Natural killer cell (primary cell): Measurements from ENCODE around the gene EXOC6B. TPM values are rescaled to one million over a fixed set of nuclear protein-coding genes. Genes with fewer than 3 reads are reported as not detected.

Source experiments
- ATAC-seq, 3 donors: fragments of 150-1000 bp in 2 of 3; fragments of 200-7000 bp in 1 of 3; cut with Tn5 transposase; 1 replicate in 1 of 3; 2 replicates in 2 of 3; pipeline ENCODE4 v1.10.0; 2021; ENCODE audit warnings: mild to moderate bottlenecking in 2 of 3, moderate library complexity in 2 of 3
- DNase-seq, 2 donors: peaks; one replicate each; pipeline versions ENCODE4 v3.0.0 to v3.0.0-alpha.2; 2013 to 2021; ENCODE audit warnings: mixed read lengths in 1 of 2
- H3K27ac ChIP-seq: one replicate; pipeline ENCODE4 v1.5.1; 2013; ENCODE audit warnings: mild to moderate bottlenecking, low read length
- H3K27me3 ChIP-seq: one replicate; pipeline ENCODE4 v1.6.1; 2013; ENCODE audit warnings: low read length; ENCODE audit not compliant: control insufficient read depth, insufficient read depth
- H3K36me3 ChIP-seq: one replicate; pipeline ENCODE4 v1.6.1; 2013; ENCODE audit warnings: low read length; ENCODE audit not compliant: control insufficient read depth, insufficient read depth
- H3K4me1 ChIP-seq: one replicate; pipeline ENCODE4 v1.6.1; 2013; ENCODE audit warnings: low read length; ENCODE audit not compliant: control insufficient read depth, insufficient read depth
- H3K4me3 ChIP-seq: one replicate; pipeline ENCODE4 v1.5.1; 2013; ENCODE audit warnings: low read length
- H3K9me3 ChIP-seq: one replicate; pipeline ENCODE4 v1.6.1; 2013; ENCODE audit warnings: low read length; ENCODE audit not compliant: control insufficient read depth, insufficient read depth
- H3K27ac Mint-ChIP-seq, 2 donors: one replicate each; pipeline ENCODE4 v1.8.0; 2022; ENCODE audit warnings: mild to moderate bottlenecking in 2 of 2, mixed read lengths in 2 of 2, moderate library complexity in 1 of 2
- H3K27me3 Mint-ChIP-seq, 2 donors: one replicate each; pipeline ENCODE4 v1.8.0; 2022; ENCODE audit warnings: low read depth in 2 of 2, mixed read lengths in 2 of 2
- H3K36me3 Mint-ChIP-seq: one replicate; pipeline ENCODE4 v1.8.0; 2022; ENCODE audit warnings: mixed read lengths
- H3K4me1 Mint-ChIP-seq, 2 donors: one replicate each; pipeline ENCODE4 v1.8.0; 2022; ENCODE audit warnings: mixed read lengths in 2 of 2
- H3K4me3 Mint-ChIP-seq: one replicate; pipeline ENCODE4 v1.8.0; 2022; ENCODE audit warnings: mild to moderate bottlenecking, moderate library complexity, mixed read lengths
- H3K9me3 Mint-ChIP-seq, 2 donors: one replicate each; pipeline ENCODE4 v1.8.0; 2022; ENCODE audit warnings: mixed read lengths in 2 of 2
- WGBS: methylation state at CpG from one replicate; pipeline ENCODE4 v1.1.7; 2013; ENCODE audit warnings: missing lambda C conversion rate; ENCODE audit not compliant: insufficient coverage; 5-methylcytosine and 5-hydroxymethylcytosine counted together
- intact Hi-C: fragments of 100-400 bp; cut with micrococcal nuclease; formaldehyde crosslinking; loops from one replicate; pipeline ENCODE4 v1.14.2; 2022
- total RNA-seq, 4 donors: library from RNA; stranded (reverse); fragments of 120-200 nt in 1 of 4; gene quantifications; one replicate each; pipeline versions ENCODE4 v1.2.3 to v1.2.4, GENCODE V29; 2013 to 2022
- TF ChIP-seq, protein P1 (sequence below): fragments of 200-600 bp; IDR thresholded peaks from one replicate; pipeline ENCODE4 v1.8.0; 2022; ENCODE audit warnings: antibody characterized with exemption

Gene EXOC6B
- total RNA-seq, 3 donors from 2014 or later (not counting 1 experiment from before 2014, with no cell fraction given): 16.6 to 17.2 (median 17.1) TPM

DNA sequence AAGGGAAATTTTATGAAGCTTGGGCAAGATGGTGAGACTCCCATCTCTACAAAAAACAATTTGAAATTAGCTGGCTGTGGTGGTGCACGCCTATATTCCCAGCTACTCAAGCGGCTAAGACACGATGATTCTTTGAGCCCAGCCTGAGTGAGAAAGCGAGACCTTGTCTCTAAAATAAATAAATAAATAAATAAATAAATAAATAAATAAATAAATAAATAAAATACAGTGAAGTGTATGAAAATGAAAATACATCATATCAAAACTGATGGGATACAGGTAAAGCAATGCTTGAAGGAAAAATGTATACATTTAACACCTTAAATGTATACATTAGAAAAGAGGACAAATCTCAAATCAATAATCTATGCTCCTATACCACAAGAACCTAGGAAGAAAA, 15.7 kb downstream of the EXOC6B start:
- H3K27ac Mint-ChIP-seq: no peak overlapping the region
- no peaks in the 10 kb centered on the region for H3K36me3 ChIP-seq
- H3K4me1 ChIP-seq: no peaks in the 10 kb centered on the region
- no peak for ATAC-seq
- TF ChIP-seq, protein P1, sequence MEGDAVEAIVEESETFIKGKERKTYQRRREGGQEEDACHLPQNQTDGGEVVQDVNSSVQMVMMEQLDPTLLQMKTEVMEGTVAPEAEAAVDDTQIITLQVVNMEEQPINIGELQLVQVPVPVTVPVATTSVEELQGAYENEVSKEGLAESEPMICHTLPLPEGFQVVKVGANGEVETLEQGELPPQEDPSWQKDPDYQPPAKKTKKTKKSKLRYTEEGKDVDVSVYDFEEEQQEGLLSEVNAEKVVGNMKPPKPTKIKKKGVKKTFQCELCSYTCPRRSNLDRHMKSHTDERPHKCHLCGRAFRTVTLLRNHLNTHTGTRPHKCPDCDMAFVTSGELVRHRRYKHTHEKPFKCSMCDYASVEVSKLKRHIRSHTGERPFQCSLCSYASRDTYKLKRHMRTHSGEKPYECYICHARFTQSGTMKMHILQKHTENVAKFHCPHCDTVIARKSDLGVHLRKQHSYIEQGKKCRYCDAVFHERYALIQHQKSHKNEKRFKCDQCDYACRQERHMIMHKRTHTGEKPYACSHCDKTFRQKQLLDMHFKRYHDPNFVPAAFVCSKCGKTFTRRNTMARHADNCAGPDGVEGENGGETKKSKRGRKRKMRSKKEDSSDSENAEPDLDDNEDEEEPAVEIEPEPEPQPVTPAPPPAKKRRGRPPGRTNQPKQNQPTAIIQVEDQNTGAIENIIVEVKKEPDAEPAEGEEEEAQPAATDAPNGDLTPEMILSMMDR: no peak
- H3K27ac ChIP-seq: no peak overlapping the region
- no peaks in the 10 kb centered on the region for H3K27me3 Mint-ChIP-seq
- H3K4me3 ChIP-seq: no peak overlapping the region
- H3K4me1 Mint-ChIP-seq: peaks cover 0 to 6% of the 10 kb centered on the region in 2 donors
- H3K27me3 ChIP-seq: no peaks in the 10 kb centered on the region
- DNase-seq: no peak
- WGBS: no CpG with 5 or more reads among the region's 4 CpGs
- no peak overlapping the region for H3K4me3 Mint-ChIP-seq
- intact Hi-C loops: no loop called here
- H3K9me3 ChIP-seq: peaks cover 4% of the 10 kb centered on the region
- peaks cover 17% of the 10 kb centered on the region for H3K36me3 Mint-ChIP-seq
- H3K9me3 Mint-ChIP-seq: peaks cover 5 to 10% of the 10 kb centered on the region in 2 donors

DNA sequence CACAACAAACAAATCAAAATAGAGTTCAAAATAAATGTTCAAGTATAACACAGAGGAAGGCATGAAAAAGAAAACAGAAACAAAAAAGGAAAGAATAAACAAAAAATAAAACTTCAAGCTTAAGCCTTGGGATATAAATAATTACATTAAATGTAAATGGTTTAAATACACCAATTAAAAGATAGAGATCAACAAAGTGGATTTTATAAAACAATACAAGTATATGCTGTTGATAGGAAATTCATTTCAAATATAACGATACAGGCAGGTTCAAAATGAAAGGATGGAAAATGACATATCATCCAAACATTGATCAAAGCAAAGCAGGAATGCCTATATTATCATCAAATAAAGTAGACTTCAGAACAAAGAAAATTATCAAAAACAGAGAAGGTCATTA, 16.7 kb downstream of the EXOC6B start:
- Histone ChIP-seq H3K27me3 (no peaks in the 10 kb centered on the region), H3K27ac (no peak overlapping the region), H3K4me3 (no peak overlapping the region), H3K9me3 (peaks cover 4% of the 10 kb centered on the region), H3K4me1 (no peaks in the 10 kb centered on the region), H3K36me3 (no peaks in the 10 kb centered on the region)
- intact Hi-C loops: no loop called here
- H3K27ac Mint-ChIP-seq: no peak overlapping the region
- ATAC-seq: no peak
- H3K27me3 Mint-ChIP-seq: no peaks in the 10 kb centered on the region
- TF ChIP-seq, protein P1: no peak
- no CpG with 5 or more reads among the region's 1 CpG for WGBS
- H3K4me1 Mint-ChIP-seq: peaks cover 0 to 6% of the 10 kb centered on the region in 2 donors
- no peak overlapping the region for H3K4me3 Mint-ChIP-seq
- peaks cover 17% of the 10 kb centered on the region for H3K36me3 Mint-ChIP-seq
- DNase-seq: no peak
- H3K9me3 Mint-ChIP-seq: peaks cover 5 to 10% of the 10 kb centered on the region in 2 donors

DNA sequence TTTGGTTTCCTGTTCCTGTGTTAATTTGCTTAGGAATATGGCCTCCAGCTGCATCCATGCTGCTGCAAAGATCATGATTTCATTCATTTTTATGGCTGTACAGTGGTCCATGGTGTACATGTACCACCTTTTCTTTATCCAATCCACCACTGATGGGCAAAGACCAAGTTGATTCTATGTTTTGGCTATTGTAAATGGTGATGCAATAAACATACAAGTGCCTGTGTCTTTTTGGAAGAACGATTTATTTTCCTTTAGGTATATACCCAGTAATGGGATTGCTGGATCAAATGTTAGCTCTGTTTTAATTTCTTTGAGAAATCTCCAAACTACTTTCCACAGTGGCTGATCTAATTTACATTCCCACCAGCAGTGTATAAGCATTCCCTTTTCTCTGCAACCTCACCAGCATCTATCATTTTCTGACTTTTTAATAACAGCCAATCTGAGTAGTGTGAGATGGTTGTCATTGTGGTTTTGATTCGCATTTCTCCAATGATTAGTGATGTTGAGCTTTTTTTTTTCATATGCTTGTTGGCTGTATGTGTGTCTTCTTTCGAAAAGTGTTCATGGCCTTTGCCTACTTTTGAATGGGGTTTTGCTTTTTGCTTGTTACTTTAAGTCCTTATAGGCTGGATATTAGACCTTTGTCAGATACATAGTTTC, 19.4 kb downstream of the EXOC6B start:
- intact Hi-C loops: no loop called here
- Histone ChIP-seq H3K27me3 (no peaks in the 10 kb centered on the region), H3K4me3 (no peak overlapping the region), H3K36me3 (no peaks in the 10 kb centered on the region), H3K27ac (no peak overlapping the region), H3K9me3 (peaks cover 4% of the 10 kb centered on the region), H3K4me1 (no peaks in the 10 kb centered on the region)
- ATAC-seq (no peak), DNase-seq (no peak)
- peaks cover 0 to 5% of the 10 kb centered on the region in 2 donors for H3K4me1 Mint-ChIP-seq
- H3K27ac Mint-ChIP-seq: no peak overlapping the region
- 92% methylated on average over 1 of the region's 3 CpGs for WGBS
- no peak overlapping the region for H3K4me3 Mint-ChIP-seq
- H3K27me3 Mint-ChIP-seq: no peaks in the 10 kb centered on the region
- TF ChIP-seq, protein P1: no peak
- H3K36me3 Mint-ChIP-seq: peaks cover 17% of the 10 kb centered on the region
- peaks cover 5 to 10% of the 10 kb centered on the region in 2 donors for H3K9me3 Mint-ChIP-seq
